ENCODE results near the gene EPN2.
"Not testable (repeated sequence)": the region's sequence is repeated elsewhere in the genome, so short reads cannot be mapped to it uniquely, and the experiment has no call there.

- TF ChIP-seq, protein P1, sequence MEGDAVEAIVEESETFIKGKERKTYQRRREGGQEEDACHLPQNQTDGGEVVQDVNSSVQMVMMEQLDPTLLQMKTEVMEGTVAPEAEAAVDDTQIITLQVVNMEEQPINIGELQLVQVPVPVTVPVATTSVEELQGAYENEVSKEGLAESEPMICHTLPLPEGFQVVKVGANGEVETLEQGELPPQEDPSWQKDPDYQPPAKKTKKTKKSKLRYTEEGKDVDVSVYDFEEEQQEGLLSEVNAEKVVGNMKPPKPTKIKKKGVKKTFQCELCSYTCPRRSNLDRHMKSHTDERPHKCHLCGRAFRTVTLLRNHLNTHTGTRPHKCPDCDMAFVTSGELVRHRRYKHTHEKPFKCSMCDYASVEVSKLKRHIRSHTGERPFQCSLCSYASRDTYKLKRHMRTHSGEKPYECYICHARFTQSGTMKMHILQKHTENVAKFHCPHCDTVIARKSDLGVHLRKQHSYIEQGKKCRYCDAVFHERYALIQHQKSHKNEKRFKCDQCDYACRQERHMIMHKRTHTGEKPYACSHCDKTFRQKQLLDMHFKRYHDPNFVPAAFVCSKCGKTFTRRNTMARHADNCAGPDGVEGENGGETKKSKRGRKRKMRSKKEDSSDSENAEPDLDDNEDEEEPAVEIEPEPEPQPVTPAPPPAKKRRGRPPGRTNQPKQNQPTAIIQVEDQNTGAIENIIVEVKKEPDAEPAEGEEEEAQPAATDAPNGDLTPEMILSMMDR (IDR thresholded peaks at IDR 0.05 in 4 of 5, conservative IDR thresholded peaks at IDR 0.05 in 1 of 5) = not testable (repeated sequence)
- TF ChIP-seq POLR2A (IDR thresholded peaks at IDR 0.05) = not testable (repeated sequence)
Measured at GRCh38 chr17:19188870-19189708, 48.1 kb upstream of the EPN2 start.
